ENCODE measurements around the gene PIGU. TPM values are rescaled to one million over a fixed set of nuclear protein-coding genes. Genes with fewer than 3 reads are reported as not detected.

PIGU gene
- total and polyA plus RNA-seq, 2 of the 13 experiments (the other 11 are each of a cell fraction or from before 2014, with no cell fraction given), result 45.5 to 231 TPM

DNA sequence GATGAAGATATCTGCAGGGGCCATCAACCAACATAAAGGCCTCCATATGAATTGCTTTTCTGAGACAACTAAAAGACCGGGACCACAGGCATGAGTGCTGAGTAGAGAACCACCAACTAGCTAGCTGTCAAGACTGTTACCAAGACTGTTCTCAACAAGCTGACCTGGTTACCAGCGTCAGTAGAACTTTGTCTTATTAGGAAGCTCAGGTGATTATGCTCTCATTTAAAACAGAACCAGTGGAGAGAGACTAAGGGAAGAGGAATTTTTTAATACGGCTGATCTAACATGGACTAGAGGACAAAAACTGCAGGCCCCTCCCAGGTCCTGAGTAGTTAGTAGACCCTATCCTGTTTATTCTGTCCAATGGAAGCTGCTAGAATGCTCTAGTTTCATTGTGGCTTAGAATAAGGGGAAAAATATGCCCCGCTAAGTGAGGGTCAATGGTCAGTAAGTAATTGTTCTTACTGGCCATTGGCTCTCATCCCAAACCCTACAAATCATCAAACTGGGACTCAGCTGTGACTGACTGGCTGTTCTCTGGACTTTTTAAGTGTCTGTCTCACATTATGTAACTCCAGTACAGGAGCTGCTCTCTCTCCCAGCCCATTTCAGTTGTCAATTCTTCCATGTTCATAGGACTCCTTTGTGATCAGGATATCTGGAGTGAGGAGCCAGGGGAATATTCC, 164.5 kb downstream of the PIGU start (continued):
- TF ChIP-seq, protein P1, sequence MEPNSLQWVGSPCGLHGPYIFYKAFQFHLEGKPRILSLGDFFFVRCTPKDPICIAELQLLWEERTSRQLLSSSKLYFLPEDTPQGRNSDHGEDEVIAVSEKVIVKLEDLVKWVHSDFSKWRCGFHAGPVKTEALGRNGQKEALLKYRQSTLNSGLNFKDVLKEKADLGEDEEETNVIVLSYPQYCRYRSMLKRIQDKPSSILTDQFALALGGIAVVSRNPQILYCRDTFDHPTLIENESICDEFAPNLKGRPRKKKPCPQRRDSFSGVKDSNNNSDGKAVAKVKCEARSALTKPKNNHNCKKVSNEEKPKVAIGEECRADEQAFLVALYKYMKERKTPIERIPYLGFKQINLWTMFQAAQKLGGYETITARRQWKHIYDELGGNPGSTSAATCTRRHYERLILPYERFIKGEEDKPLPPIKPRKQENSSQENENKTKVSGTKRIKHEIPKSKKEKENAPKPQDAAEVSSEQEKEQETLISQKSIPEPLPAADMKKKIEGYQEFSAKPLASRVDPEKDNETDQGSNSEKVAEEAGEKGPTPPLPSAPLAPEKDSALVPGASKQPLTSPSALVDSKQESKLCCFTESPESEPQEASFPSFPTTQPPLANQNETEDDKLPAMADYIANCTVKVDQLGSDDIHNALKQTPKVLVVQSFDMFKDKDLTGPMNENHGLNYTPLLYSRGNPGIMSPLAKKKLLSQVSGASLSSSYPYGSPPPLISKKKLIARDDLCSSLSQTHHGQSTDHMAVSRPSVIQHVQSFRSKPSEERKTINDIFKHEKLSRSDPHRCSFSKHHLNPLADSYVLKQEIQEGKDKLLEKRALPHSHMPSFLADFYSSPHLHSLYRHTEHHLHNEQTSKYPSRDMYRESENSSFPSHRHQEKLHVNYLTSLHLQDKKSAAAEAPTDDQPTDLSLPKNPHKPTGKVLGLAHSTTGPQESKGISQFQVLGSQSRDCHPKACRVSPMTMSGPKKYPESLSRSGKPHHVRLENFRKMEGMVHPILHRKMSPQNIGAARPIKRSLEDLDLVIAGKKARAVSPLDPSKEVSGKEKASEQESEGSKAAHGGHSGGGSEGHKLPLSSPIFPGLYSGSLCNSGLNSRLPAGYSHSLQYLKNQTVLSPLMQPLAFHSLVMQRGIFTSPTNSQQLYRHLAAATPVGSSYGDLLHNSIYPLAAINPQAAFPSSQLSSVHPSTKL (CRISPR knock-in tag; IDR thresholded peaks at IDR 0.05), result peak; percentile 79
- TF ChIP-seq TAF1 (CRISPR knock-in tag; IDR thresholded peaks at IDR 0.05), result peak; percentile 23; the same call in 1 of the 2 replicates
- TF ChIP-seq TSC22D2 (CRISPR knock-in tag; IDR thresholded peaks at IDR 0.05; ENCODE audit: borderline replicate concordance), result no peak; the same call in 1 of the 2 replicates
- no peak; the same call in 1 of the 2 replicates for TF ChIP-seq MIER2 (CRISPR knock-in tag; IDR thresholded peaks at IDR 0.05)
- no peak for TF ChIP-seq BORCS8-MEF2B (CRISPR knock-in tag; IDR thresholded peaks at IDR 0.05)
- TF ChIP-seq SP5 (CRISPR knock-in tag; IDR thresholded peaks at IDR 0.05; ENCODE audit: borderline replicate concordance, low read depth), result peak; percentile 4; the same call in 1 of the 2 replicates
- TF ChIP-seq JARID2 (CRISPR knock-in tag; IDR thresholded peaks at IDR 0.05; ENCODE audit: insufficient replicate concordance), result peak; percentile 37
- no peak for TF ChIP-seq ZNF136 (CRISPR knock-in tag; IDR thresholded peaks at IDR 0.05; ENCODE audit: low read depth)
- TF ChIP-seq, protein P2, sequence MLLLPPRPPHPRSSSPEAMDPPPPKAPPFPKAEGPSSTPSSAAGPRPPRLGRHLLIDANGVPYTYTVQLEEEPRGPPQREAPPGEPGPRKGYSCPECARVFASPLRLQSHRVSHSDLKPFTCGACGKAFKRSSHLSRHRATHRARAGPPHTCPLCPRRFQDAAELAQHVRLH (CRISPR knock-in tag; IDR thresholded peaks at IDR 0.05; ENCODE audit: borderline replicate concordance, low read depth), result peak; percentile 70; the same call in 1 of the 2 replicates
- TF ChIP-seq ZNF674 (CRISPR knock-in tag; IDR thresholded peaks at IDR 0.05; ENCODE audit: low read depth), result no peak
- TF ChIP-seq KAT8 (CRISPR knock-in tag; IDR thresholded peaks at IDR 0.05), result peak; percentile 61; the same call in 1 of the 2 replicates
- TF ChIP-seq ZEB1 (IDR thresholded peaks at IDR 0.05; ENCODE audit: insufficient replicate concordance, low read depth), result no peak
- no peak for TF ChIP-seq HDAC6 (IDR thresholded peaks at IDR 0.05; ENCODE audit: low read depth, low read length)
- no peak for TF ChIP-seq ZNF816 (CRISPR knock-in tag; IDR thresholded peaks at IDR 0.05; ENCODE audit: borderline replicate concordance)
- TF ChIP-seq ARNT (IDR thresholded peaks at IDR 0.05), result no peak
- 0 out of 2 replicates have a peak, but pooled peaks have one; percentile 21 for TF ChIP-seq RARA (CRISPR knock-in tag; IDR thresholded peaks at IDR 0.05)
- TF ChIP-seq KAT7 (CRISPR knock-in tag; IDR thresholded peaks at IDR 0.05; ENCODE audit: borderline replicate concordance), result peak; percentile 31; the same call in 1 of the 2 replicates
- TF ChIP-seq, protein P3, sequence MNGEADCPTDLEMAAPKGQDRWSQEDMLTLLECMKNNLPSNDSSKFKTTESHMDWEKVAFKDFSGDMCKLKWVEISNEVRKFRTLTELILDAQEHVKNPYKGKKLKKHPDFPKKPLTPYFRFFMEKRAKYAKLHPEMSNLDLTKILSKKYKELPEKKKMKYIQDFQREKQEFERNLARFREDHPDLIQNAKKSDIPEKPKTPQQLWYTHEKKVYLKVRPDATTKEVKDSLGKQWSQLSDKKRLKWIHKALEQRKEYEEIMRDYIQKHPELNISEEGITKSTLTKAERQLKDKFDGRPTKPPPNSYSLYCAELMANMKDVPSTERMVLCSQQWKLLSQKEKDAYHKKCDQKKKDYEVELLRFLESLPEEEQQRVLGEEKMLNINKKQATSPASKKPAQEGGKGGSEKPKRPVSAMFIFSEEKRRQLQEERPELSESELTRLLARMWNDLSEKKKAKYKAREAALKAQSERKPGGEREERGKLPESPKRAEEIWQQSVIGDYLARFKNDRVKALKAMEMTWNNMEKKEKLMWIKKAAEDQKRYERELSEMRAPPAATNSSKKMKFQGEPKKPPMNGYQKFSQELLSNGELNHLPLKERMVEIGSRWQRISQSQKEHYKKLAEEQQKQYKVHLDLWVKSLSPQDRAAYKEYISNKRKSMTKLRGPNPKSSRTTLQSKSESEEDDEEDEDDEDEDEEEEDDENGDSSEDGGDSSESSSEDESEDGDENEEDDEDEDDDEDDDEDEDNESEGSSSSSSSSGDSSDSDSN (CRISPR knock-in tag; IDR thresholded peaks at IDR 0.05), result peak; percentile 23; the same call in 1 of the 2 replicates
- no peak for TF ChIP-seq ZNF558 (CRISPR knock-in tag; IDR thresholded peaks at IDR 0.05; ENCODE audit: borderline replicate concordance)
- no peak for TF ChIP-seq ZNF256 (CRISPR knock-in tag; conservative IDR thresholded peaks at IDR 0.05)
- TF ChIP-seq SNAPC2 (CRISPR knock-in tag; IDR thresholded peaks at IDR 0.05), result no peak
- TF ChIP-seq, protein P4, sequence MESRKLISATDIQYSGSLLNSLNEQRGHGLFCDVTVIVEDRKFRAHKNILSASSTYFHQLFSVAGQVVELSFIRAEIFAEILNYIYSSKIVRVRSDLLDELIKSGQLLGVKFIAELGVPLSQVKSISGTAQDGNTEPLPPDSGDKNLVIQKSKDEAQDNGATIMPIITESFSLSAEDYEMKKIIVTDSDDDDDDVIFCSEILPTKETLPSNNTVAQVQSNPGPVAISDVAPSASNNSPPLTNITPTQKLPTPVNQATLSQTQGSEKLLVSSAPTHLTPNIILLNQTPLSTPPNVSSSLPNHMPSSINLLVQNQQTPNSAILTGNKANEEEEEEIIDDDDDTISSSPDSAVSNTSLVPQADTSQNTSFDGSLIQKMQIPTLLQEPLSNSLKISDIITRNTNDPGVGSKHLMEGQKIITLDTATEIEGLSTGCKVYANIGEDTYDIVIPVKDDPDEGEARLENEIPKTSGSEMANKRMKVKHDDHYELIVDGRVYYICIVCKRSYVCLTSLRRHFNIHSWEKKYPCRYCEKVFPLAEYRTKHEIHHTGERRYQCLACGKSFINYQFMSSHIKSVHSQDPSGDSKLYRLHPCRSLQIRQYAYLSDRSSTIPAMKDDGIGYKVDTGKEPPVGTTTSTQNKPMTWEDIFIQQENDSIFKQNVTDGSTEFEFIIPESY (CRISPR knock-in tag; IDR thresholded peaks at IDR 0.05), result no peak
